ENCODE measurements around the gene ZFHX3.

ZFHX3 gene

GRCh38 chr16:72963533-72964315 is 84.2 kb downstream of the ZFHX3 start:
- no peak for DNase-seq

GRCh38 chr16:72962347-72962746 is 85.6 kb downstream of the ZFHX3 start:
- Histone ChIP-seq H3K4me1 (peaks cover 36% of the 10 kb centered on the region), H3K27me3 (no peaks in the 10 kb centered on the region), H3K4me3 (ENCODE audit: low read depth, low read length) (no peak overlapping the region), H3K9me3 (no peaks in the 10 kb centered on the region; the same call in 1 of the 2 replicates), H3K36me3 (peaks cover 35% of the 10 kb centered on the region)
- no peak for TF ChIP-seq CTCF (IDR thresholded peaks at IDR 0.05; ENCODE audit: low read depth, low read length)
- no peak for DNase-seq

More at GRCh38 chr16:72963533-72964315, 84.2 kb downstream of the ZFHX3 start:
- no peaks in the 10 kb centered on the region for H3K27me3 ChIP-seq
- H3K9me3 ChIP-seq: no peaks in the 10 kb centered on the region; the same call in 1 of the 2 replicates
- peaks cover 37% of the 10 kb centered on the region for H3K4me1 ChIP-seq
- H3K36me3 ChIP-seq: peaks cover 21% of the 10 kb centered on the region
- no peak overlapping the region for H3K4me3 ChIP-seq (ENCODE audit: low read depth, low read length)
- no peak for TF ChIP-seq CTCF (IDR thresholded peaks at IDR 0.05; ENCODE audit: low read depth, low read length)

GRCh38 chr16:72961863-72962262 is 86.1 kb downstream of the ZFHX3 start:
- Histone ChIP-seq H3K4me1 (peaks cover 36% of the 10 kb centered on the region), H3K36me3 (peaks cover 36% of the 10 kb centered on the region), H3K27me3 (no peaks in the 10 kb centered on the region), H3K9me3 (no peaks in the 10 kb centered on the region; the same call in 1 of the 2 replicates), H3K4me3 (ENCODE audit: low read depth, low read length) (peak overlapping the region; percentile 12)
- DNase-seq: no peak
- no peak for TF ChIP-seq CTCF (IDR thresholded peaks at IDR 0.05; ENCODE audit: low read depth, low read length)

- no peaks in the 10 kb centered on the region for H3K27me3 ChIP-seq
- peak; percentile 98 for DNase-seq
- peaks cover 35% of the 10 kb centered on the region for H3K36me3 ChIP-seq
- peaks cover 36% of the 10 kb centered on the region for H3K4me1 ChIP-seq
- peak overlapping the region; percentile 12 for H3K4me3 ChIP-seq (ENCODE audit: low read depth, low read length)
- peak; percentile 76 for TF ChIP-seq CTCF (IDR thresholded peaks at IDR 0.05; ENCODE audit: low read depth, low read length)
- no peaks in the 10 kb centered on the region; the same call in 1 of the 2 replicates for H3K9me3 ChIP-seq
Measured at GRCh38 chr16:72961115-72961832, 86.7 kb downstream of the ZFHX3 start.

- H3K4me1 ChIP-seq: peaks cover 36% of the 10 kb centered on the region
- no peaks in the 10 kb centered on the region for H3K27me3 ChIP-seq
- H3K4me3 ChIP-seq (ENCODE audit: low read depth, low read length): no peak overlapping the region
- no peaks in the 10 kb centered on the region; the same call in 1 of the 2 replicates for H3K9me3 ChIP-seq
- peaks cover 35% of the 10 kb centered on the region for H3K36me3 ChIP-seq
- TF ChIP-seq CTCF (IDR thresholded peaks at IDR 0.05; ENCODE audit: low read depth, low read length): no peak
- no peak for DNase-seq
Measured at GRCh38 chr16:72960101-72960500, 87.8 kb downstream of the ZFHX3 start.

Data from BE2C (cell line).